ENCODE results near the gene TRAPPC2. TPM values are rescaled to one million over a fixed set of nuclear protein-coding genes. Genes with fewer than 3 reads are reported as not detected.

TRAPPC2 gene
- total and polyA plus RNA-seq, 2 of the 13 experiments (the other 11 are each of a cell fraction or from before 2014, with no cell fraction given), result 4.4 to 8.1 TPM

- no peaks in the 10 kb centered on the region for H3K4me1 ChIP-seq (ENCODE audit: insufficient read depth, low read length)
- ATAC-seq, result no peak
- H2AFZ ChIP-seq (ENCODE audit: low read length), result no peak overlapping the region
- H3K79me2 ChIP-seq (ENCODE audit: insufficient read depth, low read length), result no peaks in the 10 kb centered on the region
- no peak for DNase-seq (ENCODE audit: low spot score)
- TF ChIP-seq ZBTB42 (CRISPR knock-in tag; IDR thresholded peaks at IDR 0.05), result no peak
- no peak for TF ChIP-seq ZNF768 (CRISPR knock-in tag; IDR thresholded peaks at IDR 0.05)
- no peak for TF ChIP-seq ZNF253 (CRISPR knock-in tag; IDR thresholded peaks at IDR 0.05; ENCODE audit: borderline replicate concordance)
- no peak for TF ChIP-seq MTA1 (CRISPR knock-in tag; IDR thresholded peaks at IDR 0.05; ENCODE audit: borderline replicate concordance)
- no peak for TF ChIP-seq GATAD1 (CRISPR knock-in tag; IDR thresholded peaks at IDR 0.05)
- TF ChIP-seq SRY (CRISPR knock-in tag; IDR thresholded peaks at IDR 0.05), result no peak
- TF ChIP-seq ZNF563 (CRISPR knock-in tag; IDR thresholded peaks at IDR 0.05), result no peak
- no peak for TF ChIP-seq CC2D1A (CRISPR knock-in tag; IDR thresholded peaks at IDR 0.05)
- TF ChIP-seq ZNF597 (CRISPR knock-in tag; IDR thresholded peaks at IDR 0.05), result no peak
- TF ChIP-seq SMAD3 (CRISPR knock-in tag; IDR thresholded peaks at IDR 0.05), result no peak
- TF ChIP-seq ZNF672 (CRISPR knock-in tag; IDR thresholded peaks at IDR 0.05), result no peak
- TF ChIP-seq FOXJ3 (CRISPR knock-in tag; IDR thresholded peaks at IDR 0.05; ENCODE audit: borderline replicate concordance), result no peak
- no peak for TF ChIP-seq ZNF589 (CRISPR knock-in tag; conservative IDR thresholded peaks at IDR 0.05)
- H3K36me3 ChIP-seq (replicated peaks in 1 of 2; ENCODE audit: control insufficient read depth in 1 of 2, insufficient read depth in 2 of 2, low read length in 2 of 2), result peaks cover 1 to 5% of the 10 kb centered on the region in 2 experiments; a peak in 1 of 5 replicates
- H3K27ac ChIP-seq (ENCODE audit: extremely low read length, insufficient read depth, low read length), result no peak overlapping the region
- intact Hi-C loops (cut with micrococcal nuclease; ENCODE audit: unreplicated experiment) (no loop called here), in situ Hi-C loops (cut with HindIII; ENCODE audit: extremely low pct_ligation_motif_present, low pct_unique_long_range_greater_than_20kb) (no loop called here)
- H3K4me2 ChIP-seq (ENCODE audit: low read depth, low read length), result no peak overlapping the region
- ChIA-PET CTCF (ENCODE audit: low intra/inter-chr PET ratio, low total read pairs) (no interaction called here), POLR2A (no interaction called here)
- BruUV-seq (replicated peaks), result no TSS peak
- no peaks in the 10 kb centered on the region for H4K20me1 ChIP-seq (ENCODE audit: insufficient read depth, low read length)
- H3K4me3 ChIP-seq (replicated peaks in 1 of 3; ENCODE audit: insufficient read depth in 1 of 3, low read depth in 2 of 3, low read length in 3 of 3), result no peak overlapping the region
- no peak for FAIRE-seq
- WGBS (ENCODE audit: low lambda C conversion rate), result 98% methylated on average over 5 of the region's 7 CpGs
- no peaks in the 10 kb centered on the region for H3K9me3 ChIP-seq (ENCODE audit: low read length)
- H3K27me3 ChIP-seq (ENCODE audit: control insufficient read depth in 1 of 2, insufficient read depth in 2 of 2, low read length in 2 of 2), result no peaks in the 10 kb centered on the region
- no peak overlapping the region for H3K9ac ChIP-seq (ENCODE audit: insufficient read depth, low read depth, low read length)
These were observed 16.5 kb downstream of the TRAPPC2 start for GRCh38 chrX:13717700-13718472.
